Measurements from ENCODE around the gene ERBB4.
"Not testable (repeated sequence)": the region's sequence is repeated elsewhere in the genome, so short reads cannot be mapped to it uniquely, and the experiment has no call there.

The ERBB4 gene

DNA sequence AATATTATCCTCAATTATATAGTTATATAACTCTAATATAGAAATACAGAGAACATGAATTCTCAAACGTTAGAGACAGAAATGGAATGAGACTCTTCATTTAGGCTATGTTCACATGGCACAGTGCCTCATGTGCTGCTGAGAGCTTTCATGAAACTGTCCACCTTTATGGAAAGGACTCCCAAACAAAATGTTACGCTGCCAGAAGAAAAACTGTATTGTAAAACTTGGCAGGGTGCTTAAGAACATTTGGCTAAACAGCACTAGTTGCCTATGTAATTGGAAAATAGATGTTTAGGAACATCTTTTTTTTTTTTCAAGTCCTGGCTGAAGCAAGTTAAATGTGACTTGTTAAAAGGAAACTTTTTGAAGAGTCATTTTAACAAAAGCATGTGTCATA lies 396.0 kb downstream of the ERBB4 start:
- Mint-ChIP-seq H3K4me3 (no peak overlapping the region), H3K4me1 (no peaks in the 10 kb centered on the region), H3K27ac (no peak overlapping the region), H3K9me3 (no peaks in the 10 kb centered on the region), H3K27me3 (no peaks in the 10 kb centered on the region), H3K36me3 (no peaks in the 10 kb centered on the region)
- no peak for DNase-seq
- CTCF ChIA-PET, result no interaction called here

DNA sequence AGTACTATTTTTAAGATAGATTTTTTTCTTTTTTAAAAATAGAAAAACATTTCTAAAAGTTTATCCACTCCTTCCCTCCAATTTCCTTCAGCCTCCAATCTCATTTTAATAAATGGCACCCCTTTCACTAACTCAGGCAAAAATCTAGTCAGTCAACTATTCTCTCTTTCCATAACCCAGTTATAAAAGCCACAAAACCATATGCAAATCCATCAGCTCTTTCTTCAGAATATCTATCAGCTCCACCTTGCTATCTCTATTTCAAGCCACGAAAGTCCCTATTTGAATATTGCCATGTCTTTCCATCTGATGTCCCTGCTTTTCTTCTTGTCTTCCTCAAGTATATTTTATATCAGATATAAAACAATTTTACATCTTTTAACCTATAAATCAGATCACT lies 397.1 kb downstream of the ERBB4 start:
- no peaks in the 10 kb centered on the region for H3K27me3 Mint-ChIP-seq

DNA sequence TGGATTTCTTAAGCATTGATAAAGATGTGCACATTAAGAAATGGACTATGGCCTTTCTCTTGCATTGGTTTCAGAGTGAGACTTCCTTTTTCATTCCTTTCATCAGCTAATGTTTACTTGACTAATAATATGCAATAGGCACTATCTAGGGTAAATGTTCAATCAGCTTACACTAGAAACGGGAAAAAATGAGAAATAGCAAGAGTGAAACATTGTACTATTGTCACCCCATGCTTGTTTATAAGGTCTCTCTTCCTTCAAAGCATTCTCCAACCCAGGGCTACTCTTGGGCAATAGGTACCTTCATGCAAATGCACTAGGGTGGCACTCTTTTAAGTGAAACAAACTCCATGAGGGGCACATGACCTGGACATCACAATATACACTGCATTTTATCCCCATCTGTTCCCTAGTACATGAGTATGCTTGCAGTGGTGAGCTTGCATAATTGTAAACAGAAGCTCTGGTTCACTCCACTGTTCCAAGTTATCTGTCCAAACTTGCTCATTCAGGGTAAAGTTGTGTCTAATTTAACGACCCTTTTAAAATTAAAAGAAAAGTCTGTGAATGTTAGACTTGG lies 402.3 kb downstream of the ERBB4 start:
- no peaks in the 10 kb centered on the region for H3K9me3 Mint-ChIP-seq
- CTCF ChIA-PET, result no interaction called here
- H3K36me3 Mint-ChIP-seq, result no peaks in the 10 kb centered on the region
- H3K27me3 Mint-ChIP-seq, result no peaks in the 10 kb centered on the region
- H3K27ac Mint-ChIP-seq, result no peak overlapping the region
- no peak for DNase-seq
- H3K4me1 Mint-ChIP-seq, result no peaks in the 10 kb centered on the region
- H3K4me3 Mint-ChIP-seq, result no peak overlapping the region

More for the DNA sequence above, 397.1 kb downstream of the ERBB4 start:
- H3K36me3 Mint-ChIP-seq, result no peaks in the 10 kb centered on the region
- DNase-seq, result no peak
- no peaks in the 10 kb centered on the region for H3K9me3 Mint-ChIP-seq
- no peaks in the 10 kb centered on the region for H3K4me1 Mint-ChIP-seq
- H3K27ac Mint-ChIP-seq, result no peak overlapping the region
- H3K4me3 Mint-ChIP-seq, result no peak overlapping the region
- CTCF ChIA-PET, result no interaction called here

DNA sequence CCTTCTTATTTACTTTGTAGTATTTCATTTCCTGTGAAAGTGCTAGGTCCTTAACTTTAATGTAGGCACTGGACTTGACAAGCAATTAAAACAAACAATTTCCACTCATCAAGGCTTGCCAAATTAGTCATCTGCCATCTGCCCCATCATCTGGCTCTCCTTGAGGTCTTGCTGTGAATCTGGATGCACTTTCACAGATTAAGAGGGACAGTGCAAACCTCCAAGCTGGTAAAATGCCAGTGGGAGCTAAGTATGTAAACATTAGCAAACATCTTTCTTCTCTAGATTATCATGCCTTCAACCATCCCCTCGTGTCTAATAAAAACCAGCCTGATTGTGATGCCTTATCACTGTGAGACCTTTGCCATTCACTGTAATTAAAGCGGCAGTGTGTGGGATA lies 402.9 kb downstream of the ERBB4 start:
- H3K36me3 Mint-ChIP-seq, result no peaks in the 10 kb centered on the region
- H3K4me1 Mint-ChIP-seq, result no peaks in the 10 kb centered on the region
- no peak for DNase-seq
- no peaks in the 10 kb centered on the region for H3K9me3 Mint-ChIP-seq
- no peak overlapping the region for H3K27ac Mint-ChIP-seq
- no peak overlapping the region for H3K4me3 Mint-ChIP-seq
- H3K27me3 Mint-ChIP-seq, result no peaks in the 10 kb centered on the region
- CTCF ChIA-PET, result no interaction called here

DNA sequence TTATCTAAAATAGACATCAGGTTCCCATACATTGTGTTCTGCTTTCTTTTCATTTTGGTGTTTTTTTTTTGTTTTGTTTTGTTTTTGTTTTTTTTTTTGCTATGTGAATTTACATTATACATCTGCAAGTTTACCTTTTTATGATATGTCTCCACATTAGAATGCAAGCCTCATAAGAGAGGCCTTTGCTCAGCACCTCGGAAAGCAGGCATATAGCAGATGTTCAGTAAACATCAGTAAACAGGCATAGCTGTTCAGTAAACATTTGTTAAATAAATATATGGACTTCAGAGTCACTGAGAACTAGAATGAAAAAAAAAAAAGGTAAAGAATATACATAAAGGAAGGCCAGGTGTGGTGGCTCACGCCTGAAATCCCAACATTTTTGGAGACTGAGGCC lies 405.3 kb downstream of the ERBB4 start:
- H3K4me1 Mint-ChIP-seq, result no peaks in the 10 kb centered on the region

DNA sequence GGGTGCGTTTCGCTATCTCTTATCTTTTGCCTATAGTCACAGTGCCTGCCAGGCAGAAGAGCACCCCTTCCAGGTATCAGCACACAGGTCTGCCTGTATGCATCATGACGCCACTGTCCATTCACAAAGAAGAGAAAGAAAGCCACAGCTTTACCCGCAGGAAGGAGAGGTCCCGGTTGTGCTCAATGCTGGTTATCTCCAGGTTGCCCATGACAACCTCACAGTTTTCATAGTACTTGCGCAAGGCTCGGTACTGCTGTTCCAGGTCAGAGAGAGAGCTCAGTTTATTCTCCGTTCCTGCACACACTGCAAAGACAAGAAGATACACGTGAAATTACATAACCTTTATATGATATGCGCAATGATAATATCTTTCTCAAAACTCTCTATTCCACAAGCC lies 414.0 kb downstream of the ERBB4 start:
- CTCF ChIA-PET, result no interaction called here
- Mint-ChIP-seq H3K27ac (no peak overlapping the region), H3K4me1 (no peaks in the 10 kb centered on the region), H3K27me3 (no peaks in the 10 kb centered on the region), H3K36me3 (no peaks in the 10 kb centered on the region), H3K4me3 (no peak overlapping the region), H3K9me3 (peaks cover 2% of the 10 kb centered on the region)
- no peak for DNase-seq

More for the DNA sequence above, 405.3 kb downstream of the ERBB4 start:
- H3K36me3 Mint-ChIP-seq, result no peaks in the 10 kb centered on the region
- CTCF ChIA-PET, result no interaction called here
- H3K4me3 Mint-ChIP-seq, result no peak overlapping the region
- H3K27me3 Mint-ChIP-seq, result no peaks in the 10 kb centered on the region
- H3K9me3 Mint-ChIP-seq, result no peaks in the 10 kb centered on the region
- no peak overlapping the region for H3K27ac Mint-ChIP-seq
- DNase-seq, result no peak

DNA sequence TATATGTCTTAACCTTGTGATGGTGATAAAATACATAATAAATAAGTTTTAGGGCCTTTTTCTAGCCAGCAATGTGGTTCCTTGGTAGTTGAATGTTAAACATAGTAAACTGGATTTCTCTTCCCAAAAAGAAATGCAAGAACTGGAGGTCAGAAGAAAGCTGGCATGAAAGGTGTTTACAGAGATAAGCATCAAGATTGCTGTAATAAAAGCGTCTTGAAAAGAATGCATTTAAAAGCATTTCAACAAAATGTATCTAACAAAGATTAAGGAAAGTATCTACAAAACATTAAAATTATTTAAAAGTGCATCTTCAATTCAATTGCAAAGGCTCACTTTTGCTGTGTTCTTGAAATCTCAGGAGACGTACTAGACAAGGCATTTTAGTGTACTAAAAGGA lies 419.0 kb downstream of the ERBB4 start:
- Mint-ChIP-seq H3K27me3 (no peaks in the 10 kb centered on the region), H3K36me3 (no peaks in the 10 kb centered on the region), H3K27ac (no peak overlapping the region), H3K4me1 (no peaks in the 10 kb centered on the region), H3K9me3 (no peaks in the 10 kb centered on the region), H3K4me3 (no peak overlapping the region)
- CTCF ChIA-PET, result no interaction called here
- no peak for DNase-seq

DNA sequence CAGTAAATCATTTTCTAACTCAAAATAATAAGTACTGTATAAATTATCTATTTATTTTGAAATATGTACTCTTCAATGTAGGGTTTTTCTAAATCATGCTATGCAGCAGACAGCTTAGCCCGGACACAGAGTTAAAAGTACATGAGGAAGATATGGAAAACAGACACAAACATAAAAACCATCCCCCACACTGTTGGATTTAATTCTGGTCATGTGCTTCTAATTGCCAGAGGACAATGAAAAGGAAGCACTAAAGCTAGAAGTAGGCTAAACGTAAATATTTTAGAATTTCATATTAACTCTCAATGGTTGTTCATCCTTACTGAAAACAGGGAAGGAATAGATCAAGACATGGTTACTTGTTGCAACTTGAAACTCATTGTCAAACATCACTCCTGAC lies 420.7 kb downstream of the ERBB4 start:
- Mint-ChIP-seq H3K4me3 (no peak overlapping the region), H3K27ac (no peak overlapping the region), H3K9me3 (no peaks in the 10 kb centered on the region), H3K27me3 (no peaks in the 10 kb centered on the region), H3K4me1 (no peaks in the 10 kb centered on the region), H3K36me3 (no peaks in the 10 kb centered on the region)
- DNase-seq, result no peak
- CTCF ChIA-PET, result no interaction called here

DNA sequence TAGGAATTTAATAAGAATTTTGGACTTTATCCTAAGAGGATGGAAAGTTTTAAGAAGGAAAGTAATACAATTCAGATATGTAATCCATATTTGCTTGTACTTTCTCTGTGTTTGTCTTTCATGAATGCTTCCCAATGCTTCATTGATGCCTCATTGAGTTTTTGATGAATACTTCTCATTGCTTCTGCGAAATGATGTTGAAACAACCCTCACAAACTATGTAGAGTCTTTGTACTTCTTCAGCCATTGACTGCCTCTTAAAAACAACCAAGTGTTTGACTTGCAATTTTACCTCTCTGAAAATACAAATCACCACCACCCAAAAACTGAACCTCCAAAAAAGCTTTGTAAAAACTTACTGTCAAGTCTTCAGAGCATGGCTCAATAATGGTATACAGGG lies 424.1 kb downstream of the ERBB4 start:
- Mint-ChIP-seq H3K4me1 (no peaks in the 10 kb centered on the region), H3K9me3 (peaks cover 3% of the 10 kb centered on the region)

DNA sequence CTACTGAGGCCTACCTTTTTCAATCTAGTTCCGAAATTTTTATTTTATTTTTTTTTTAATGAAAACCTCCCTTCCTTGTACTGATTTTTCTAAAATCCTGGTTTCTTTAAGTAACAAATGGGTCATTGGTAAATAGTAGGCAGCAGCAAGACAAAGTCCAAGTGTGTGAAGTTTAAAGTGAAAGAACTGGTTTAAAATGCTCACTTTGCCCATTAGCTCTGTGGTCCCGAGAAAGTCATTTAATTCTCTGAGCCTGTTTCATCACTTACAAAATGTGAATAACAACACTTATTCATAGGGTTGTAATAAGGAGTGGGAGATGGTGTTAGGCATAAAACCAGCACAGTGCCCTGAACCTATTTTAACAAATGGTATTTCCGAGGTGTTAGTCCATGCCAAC lies 426.2 kb downstream of the ERBB4 start:
- no peak for DNase-seq
- H3K27ac Mint-ChIP-seq, result no peak overlapping the region
- CTCF ChIA-PET, result no interaction called here
- peaks cover 3% of the 10 kb centered on the region for H3K9me3 Mint-ChIP-seq
- H3K4me1 Mint-ChIP-seq, result no peaks in the 10 kb centered on the region
- H3K36me3 Mint-ChIP-seq, result no peaks in the 10 kb centered on the region
- H3K27me3 Mint-ChIP-seq, result no peaks in the 10 kb centered on the region
- no peak overlapping the region for H3K4me3 Mint-ChIP-seq

More for the DNA sequence above, 424.1 kb downstream of the ERBB4 start:
- CTCF ChIA-PET, result no interaction called here
- Mint-ChIP-seq H3K4me3 (no peak overlapping the region), H3K27me3 (no peaks in the 10 kb centered on the region), H3K36me3 (no peaks in the 10 kb centered on the region), H3K27ac (no peak overlapping the region)
- no peak for DNase-seq

DNA sequence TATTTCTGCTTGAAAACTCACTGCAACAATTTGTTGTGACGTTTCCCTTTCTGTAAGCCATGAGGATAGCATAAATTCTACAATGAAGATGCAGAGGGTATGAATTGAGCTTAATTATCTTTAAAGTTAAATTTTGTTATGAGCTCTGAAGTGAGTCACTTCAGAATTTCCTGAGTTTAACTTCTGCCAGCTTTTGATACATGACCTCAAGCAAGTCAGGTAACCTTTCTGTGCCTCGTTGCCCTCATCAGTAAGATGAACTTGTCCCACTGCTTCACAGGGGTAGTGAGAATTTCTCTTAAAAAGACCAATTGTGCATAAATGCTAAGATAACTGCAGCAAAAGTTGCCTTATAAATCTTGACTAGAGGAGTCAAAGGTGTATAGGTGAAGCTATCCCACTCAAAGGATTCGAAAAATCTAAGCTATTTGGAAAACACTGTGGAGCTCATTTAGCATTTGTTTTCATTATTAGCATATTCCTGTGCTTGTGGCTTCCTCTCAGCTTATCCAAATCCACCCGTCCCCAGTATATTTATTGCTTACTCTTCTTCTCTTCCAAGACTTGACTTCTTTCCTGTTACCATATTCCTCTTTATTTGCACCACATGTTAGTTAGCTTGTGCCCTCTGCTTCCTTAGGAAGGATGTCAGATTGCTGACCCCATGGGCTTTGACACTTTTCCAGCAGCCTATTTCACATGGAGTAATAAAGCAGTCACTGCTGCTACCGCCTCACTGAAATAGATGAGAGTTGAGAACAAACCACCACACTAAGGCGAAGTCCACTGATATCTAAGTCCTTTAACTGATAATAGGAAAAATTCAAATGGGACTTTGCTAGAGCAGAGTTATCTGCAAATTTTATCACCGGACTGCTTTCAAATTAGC lies 428.6 kb downstream of the ERBB4 start:
- Mint-ChIP-seq H3K36me3 (no peaks in the 10 kb centered on the region), H3K27me3 (no peaks in the 10 kb centered on the region)
- CTCF ChIA-PET, result no interaction called here

DNA sequence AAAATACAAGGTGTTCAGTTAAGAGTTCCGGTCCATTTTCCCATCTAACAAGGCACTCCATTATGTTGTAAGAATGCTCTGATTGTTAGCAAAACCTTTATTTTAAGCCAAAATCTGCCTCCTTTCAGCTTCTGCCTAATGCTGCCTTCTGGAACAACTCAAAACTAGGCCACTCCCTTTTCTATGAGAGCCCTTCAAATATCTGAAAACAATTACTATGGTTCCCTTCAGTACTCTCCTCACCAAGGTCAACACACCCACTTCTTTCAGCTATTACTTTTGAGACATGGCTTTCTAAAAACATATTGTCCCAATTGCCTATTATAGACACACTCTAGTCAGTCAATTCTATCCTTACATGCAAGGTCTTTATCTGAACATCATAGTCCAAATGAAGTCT lies 429.4 kb downstream of the ERBB4 start:
- Mint-ChIP-seq H3K4me3 (no peak overlapping the region), H3K36me3 (no peaks in the 10 kb centered on the region), H3K9me3 (peaks cover 8% of the 10 kb centered on the region), H3K27me3 (no peaks in the 10 kb centered on the region), H3K4me1 (no peaks in the 10 kb centered on the region), H3K27ac (no peak overlapping the region)
- CTCF ChIA-PET, result no interaction called here
- no peak for DNase-seq

More for the DNA sequence above, 428.6 kb downstream of the ERBB4 start:
- DNase-seq, result no peak
- peaks cover 8% of the 10 kb centered on the region for H3K9me3 Mint-ChIP-seq
- H3K4me1 Mint-ChIP-seq, result no peaks in the 10 kb centered on the region
- H3K4me3 Mint-ChIP-seq, result no peak overlapping the region
- H3K27ac Mint-ChIP-seq, result no peak overlapping the region

DNA sequence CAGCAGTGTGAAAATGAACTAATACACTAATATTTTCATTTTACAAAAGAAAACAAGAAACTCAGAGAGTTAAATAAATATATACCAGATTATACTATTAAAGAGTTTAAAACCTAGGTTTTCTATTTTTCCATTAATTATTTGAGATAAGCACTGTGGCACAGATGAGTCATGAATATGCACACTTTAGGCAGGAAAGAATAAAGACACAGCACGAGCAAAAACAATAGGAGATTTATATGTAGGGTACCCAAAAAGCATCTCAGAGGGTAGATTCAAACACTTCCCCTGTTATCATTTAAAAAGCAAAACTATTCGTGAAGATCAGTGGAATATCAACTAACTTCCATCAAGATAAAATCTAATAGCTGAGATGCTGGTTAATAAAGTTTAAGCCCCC lies 430.6 kb downstream of the ERBB4 start:
- no peaks in the 10 kb centered on the region for H3K27me3 Mint-ChIP-seq
- H3K9me3 Mint-ChIP-seq, result peaks cover 8% of the 10 kb centered on the region
- DNase-seq, result no peak
- H3K4me1 Mint-ChIP-seq, result no peaks in the 10 kb centered on the region
- H3K36me3 Mint-ChIP-seq, result no peaks in the 10 kb centered on the region
- H3K4me3 Mint-ChIP-seq, result no peak overlapping the region
- CTCF ChIA-PET, result no interaction called here
- H3K27ac Mint-ChIP-seq, result no peak overlapping the region

DNA sequence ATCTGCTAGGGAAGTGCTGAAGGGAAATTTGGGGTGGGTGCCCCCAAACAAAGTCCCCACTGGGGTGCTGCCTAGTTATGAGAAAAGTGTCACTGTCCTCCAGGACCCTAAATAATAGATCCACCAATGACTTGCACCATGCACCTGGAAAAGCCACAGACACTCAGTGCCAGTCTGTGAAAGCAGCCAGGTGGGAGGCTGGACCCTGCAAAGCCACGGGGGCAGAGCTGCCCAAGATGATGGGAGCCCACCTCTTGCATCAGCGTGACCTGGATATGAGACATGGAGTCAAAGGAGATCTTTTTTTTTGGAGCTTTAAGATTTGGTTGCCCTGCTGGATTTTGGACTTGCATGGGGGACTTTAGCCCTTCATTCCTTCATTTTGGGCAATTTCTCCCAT lies 431.6 kb downstream of the ERBB4 start:
- no peaks in the 10 kb centered on the region for H3K27me3 Mint-ChIP-seq

DNA sequence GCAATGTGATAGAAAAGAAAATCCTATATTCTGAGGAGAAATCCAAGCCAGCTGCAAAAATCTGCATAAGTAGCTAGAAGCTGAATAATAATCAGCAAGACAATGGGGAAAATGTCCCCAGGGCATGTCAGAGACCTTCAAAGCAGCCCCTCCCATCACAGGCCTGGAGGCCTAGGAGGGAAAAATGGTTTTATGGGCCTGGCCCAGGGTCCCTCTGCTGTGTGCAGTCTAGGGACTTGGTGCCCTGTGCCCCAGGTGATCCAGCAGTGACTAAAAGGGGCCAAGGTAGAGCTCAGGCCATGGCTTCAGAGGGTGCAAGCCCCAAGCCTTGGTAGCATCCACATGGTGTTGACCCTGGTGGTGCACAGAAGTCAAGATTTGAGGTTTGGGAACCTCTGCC lies 432.1 kb downstream of the ERBB4 start:
- H3K27ac Mint-ChIP-seq, H3K9me3 Mint-ChIP-seq, H3K4me3 Mint-ChIP-seq, H3K4me1 Mint-ChIP-seq, CTCF ChIA-PET, H3K36me3 Mint-ChIP-seq, DNase-seq, H3K27me3 Mint-ChIP-seq: not testable (repeated sequence)

More for the DNA sequence above, 431.6 kb downstream of the ERBB4 start:
- Mint-ChIP-seq H3K9me3 (peaks cover 5% of the 10 kb centered on the region), H3K4me1 (no peaks in the 10 kb centered on the region), H3K36me3 (no peaks in the 10 kb centered on the region), H3K4me3 (no peak overlapping the region), H3K27ac (no peak overlapping the region)
- DNase-seq, result no peak
- CTCF ChIA-PET, result no interaction called here

All from activated naive CD4-positive, alpha-beta T cell treated with anti-CD3 and anti-CD28 coated beads, Interleukin-2, amount 10 ng/mL, durations not matched to agents 7 days and 5 days (primary cell).